T-helper 2 cell treated with Interferon-gamma antibody and Interleukin-4, amounts not matched to agents 5 μg/mL and 100 μg/mL, for 36 hours (primary cell): ENCODE results near the gene FILIP1.
"Not testable (repeated sequence)": the region's sequence is repeated elsewhere in the genome, so short reads cannot be mapped to it uniquely, and the experiment has no call there.

Experiments
- DNase-seq: peaks from one replicate; pipeline ENCODE4 v3.0.0; 2021; ENCODE audit warnings: low spot score
- H3K27ac Mint-ChIP-seq: one replicate; pipeline ENCODE4 v1.8.0; 2021; ENCODE audit warnings: mild to moderate bottlenecking, mixed read lengths
- H3K27me3 Mint-ChIP-seq: one replicate; pipeline ENCODE4 v1.8.0; 2021; ENCODE audit warnings: low read depth, mixed read lengths
- H3K36me3 Mint-ChIP-seq: one replicate; pipeline ENCODE4 v1.8.0; 2021; ENCODE audit warnings: low read depth, mixed read lengths
- H3K4me1 Mint-ChIP-seq: one replicate; pipeline ENCODE4 v1.8.0; 2021; ENCODE audit warnings: low read depth, mixed read lengths
- H3K4me3 Mint-ChIP-seq: one replicate; pipeline ENCODE4 v1.8.0; 2022; ENCODE audit warnings: mild to moderate bottlenecking, moderate library complexity, mixed read lengths
- H3K9me3 Mint-ChIP-seq: one replicate; pipeline ENCODE4 v1.8.0; 2021; ENCODE audit warnings: mixed read lengths

Gene FILIP1

DNA sequence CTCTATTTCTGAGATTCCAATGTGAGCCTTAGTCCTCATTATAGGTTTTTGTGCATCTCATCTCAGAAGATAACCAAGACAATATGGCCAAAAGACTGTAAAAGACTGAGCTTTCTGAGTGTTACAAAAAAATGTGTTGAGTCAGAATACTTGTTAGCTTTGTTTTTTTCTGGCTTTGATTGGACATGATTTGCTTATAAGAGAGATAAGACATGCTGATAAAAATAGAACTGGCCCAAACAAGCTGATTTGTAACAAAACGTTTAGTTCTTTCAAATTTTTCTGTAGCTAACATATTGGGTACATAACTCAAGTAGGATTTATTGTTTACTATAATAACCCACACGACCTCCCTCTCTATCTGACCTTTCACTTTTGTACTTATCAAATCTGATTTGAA is 32.9 kb downstream of the FILIP1 start:
- Mint-ChIP-seq H3K27me3 (peaks cover 8% of the 10 kb centered on the region), H3K4me3 (no peak overlapping the region), H3K27ac (no peak overlapping the region), H3K9me3 (no peaks in the 10 kb centered on the region), H3K4me1 (no peaks in the 10 kb centered on the region), H3K36me3 (no peaks in the 10 kb centered on the region)
- DNase-seq = no peak

DNA sequence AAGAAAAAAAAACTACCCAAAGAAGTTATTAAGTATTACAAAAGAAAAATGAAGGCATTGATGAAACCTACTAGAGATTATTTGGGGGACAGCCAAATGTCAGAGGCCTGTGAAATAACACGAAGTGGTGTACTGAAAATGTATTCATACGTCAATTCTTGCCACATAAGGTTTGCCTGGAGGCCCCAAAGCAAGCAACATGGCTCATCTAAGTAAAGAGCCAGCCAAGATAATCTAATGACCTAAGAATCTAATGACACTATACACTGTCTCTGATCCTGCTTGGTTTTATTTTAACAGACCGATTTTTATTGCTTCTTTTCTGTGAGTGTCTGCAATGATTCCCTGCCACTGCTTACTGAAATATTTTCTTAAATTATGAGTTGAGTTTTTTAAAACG is 34.7 kb downstream of the FILIP1 start:
- no peak overlapping the region for H3K27ac Mint-ChIP-seq
- no peak overlapping the region for H3K4me3 Mint-ChIP-seq
- H3K4me1 Mint-ChIP-seq = no peaks in the 10 kb centered on the region
- peaks cover 4% of the 10 kb centered on the region for H3K27me3 Mint-ChIP-seq
- no peak for DNase-seq
- no peaks in the 10 kb centered on the region for H3K36me3 Mint-ChIP-seq
- H3K9me3 Mint-ChIP-seq = no peaks in the 10 kb centered on the region

- Mint-ChIP-seq H3K4me3 (no peak overlapping the region), H3K4me1 (no peaks in the 10 kb centered on the region), H3K36me3 (no peaks in the 10 kb centered on the region), H3K9me3 (no peaks in the 10 kb centered on the region), H3K27me3 (peaks cover 2% of the 10 kb centered on the region), H3K27ac (no peak overlapping the region)
- DNase-seq = no peak
These were observed 42.7 kb downstream of the FILIP1 start for GRCh38 chr6:75450903-75451302.

DNA sequence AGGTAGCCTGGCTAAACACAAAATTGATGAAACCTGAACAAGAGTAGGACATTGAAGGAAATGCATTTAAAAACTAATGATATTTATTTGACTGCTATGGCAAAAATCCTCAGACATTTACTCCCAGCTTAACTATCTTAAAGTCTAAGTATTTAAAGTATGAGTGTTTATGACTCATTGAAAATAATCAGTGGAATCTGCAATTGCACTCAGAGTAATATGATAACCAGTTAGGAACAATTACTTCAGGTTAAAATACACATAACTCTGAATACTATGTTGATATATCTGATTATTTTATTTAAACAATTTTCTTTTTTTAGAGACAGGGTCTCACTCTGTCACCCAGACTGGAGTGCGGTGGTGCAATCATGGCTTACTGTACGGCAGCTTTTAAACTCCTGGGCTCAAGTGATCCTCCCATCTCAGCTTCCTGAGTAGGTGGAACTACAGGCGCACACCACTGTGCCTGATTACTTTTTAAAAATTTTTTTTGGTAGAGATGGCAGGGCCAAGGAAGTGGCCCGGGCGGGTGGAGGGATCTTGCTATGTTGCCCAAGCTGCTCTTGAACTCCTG is 43.9 kb downstream of the FILIP1 start:
- H3K27me3 Mint-ChIP-seq = peaks cover 2% of the 10 kb centered on the region
- no peak overlapping the region for H3K27ac Mint-ChIP-seq
- H3K9me3 Mint-ChIP-seq = no peaks in the 10 kb centered on the region
- H3K4me1 Mint-ChIP-seq = no peaks in the 10 kb centered on the region
- H3K36me3 Mint-ChIP-seq = no peaks in the 10 kb centered on the region
- H3K4me3 Mint-ChIP-seq = no peak overlapping the region
- DNase-seq = no peak

GRCh38 chr6:75446241-75446880 is 47.2 kb downstream of the FILIP1 start:
- no peak overlapping the region for H3K4me3 Mint-ChIP-seq
- H3K27ac Mint-ChIP-seq = no peak overlapping the region
- H3K4me1 Mint-ChIP-seq = no peaks in the 10 kb centered on the region
- DNase-seq = no peak
- no peaks in the 10 kb centered on the region for H3K36me3 Mint-ChIP-seq
- H3K27me3 Mint-ChIP-seq = peaks cover 2% of the 10 kb centered on the region
- no peaks in the 10 kb centered on the region for H3K9me3 Mint-ChIP-seq

DNA sequence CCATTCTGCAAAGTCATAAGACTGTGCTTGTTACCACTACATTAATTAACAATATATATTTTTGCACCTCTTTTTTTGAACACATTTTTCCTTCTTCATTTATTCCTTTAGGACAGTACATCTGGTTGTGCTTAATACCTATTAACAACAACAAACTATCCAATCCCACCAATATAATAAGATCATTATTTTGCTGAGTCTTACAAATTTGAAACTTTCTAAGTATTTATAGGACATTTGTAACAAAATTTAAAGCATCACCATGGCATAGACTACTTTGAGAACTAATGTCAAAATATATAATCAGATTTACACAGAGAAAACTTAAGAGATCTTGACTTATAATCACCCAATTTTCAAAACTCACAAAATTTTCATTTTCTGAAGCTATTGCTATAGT is 47.9 kb downstream of the FILIP1 start:
- H3K4me1 Mint-ChIP-seq = no peaks in the 10 kb centered on the region
- H3K9me3 Mint-ChIP-seq = no peaks in the 10 kb centered on the region
- no peak overlapping the region for H3K27ac Mint-ChIP-seq
- DNase-seq = no peak
- H3K27me3 Mint-ChIP-seq = peaks cover 2% of the 10 kb centered on the region
- H3K4me3 Mint-ChIP-seq = no peak overlapping the region
- H3K36me3 Mint-ChIP-seq = no peaks in the 10 kb centered on the region

DNA sequence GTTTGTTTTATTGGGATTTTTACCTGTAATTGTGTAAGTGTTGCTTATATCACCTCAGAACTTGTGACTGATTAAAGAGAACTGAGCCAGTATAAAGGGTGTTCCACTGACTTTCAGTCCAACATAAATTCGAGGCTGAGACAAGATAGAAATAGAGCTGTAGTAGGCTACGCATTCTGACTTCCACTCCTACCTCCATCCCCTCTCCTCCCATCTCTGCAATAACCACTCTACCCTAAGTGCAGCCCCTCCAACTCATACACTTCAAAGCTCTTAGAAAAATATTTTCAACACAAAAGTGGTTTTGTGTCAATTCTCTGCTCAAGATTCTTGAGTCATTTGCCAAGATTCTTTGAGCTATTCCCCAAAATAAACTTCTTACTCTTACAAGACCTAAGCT is 48.7 kb downstream of the FILIP1 start:
- Mint-ChIP-seq H3K36me3 (no peaks in the 10 kb centered on the region), H3K27ac (no peak overlapping the region), H3K9me3 (no peaks in the 10 kb centered on the region), H3K4me1 (no peaks in the 10 kb centered on the region), H3K4me3 (no peak overlapping the region), H3K27me3 (peaks cover 2% of the 10 kb centered on the region)
- no peak for DNase-seq

GRCh38 chr6:75441883-75442282 is 51.7 kb downstream of the FILIP1 start:
- not testable (repeated sequence) for H3K27ac Mint-ChIP-seq, H3K27me3 Mint-ChIP-seq, DNase-seq, H3K4me3 Mint-ChIP-seq, H3K36me3 Mint-ChIP-seq, H3K4me1 Mint-ChIP-seq, H3K9me3 Mint-ChIP-seq

- not testable (repeated sequence) for H3K4me1 Mint-ChIP-seq, H3K4me3 Mint-ChIP-seq, DNase-seq, H3K9me3 Mint-ChIP-seq, H3K27me3 Mint-ChIP-seq, H3K27ac Mint-ChIP-seq, H3K36me3 Mint-ChIP-seq
These were observed 52.1 kb downstream of the FILIP1 start for GRCh38 chr6:75441479-75441878.

DNA sequence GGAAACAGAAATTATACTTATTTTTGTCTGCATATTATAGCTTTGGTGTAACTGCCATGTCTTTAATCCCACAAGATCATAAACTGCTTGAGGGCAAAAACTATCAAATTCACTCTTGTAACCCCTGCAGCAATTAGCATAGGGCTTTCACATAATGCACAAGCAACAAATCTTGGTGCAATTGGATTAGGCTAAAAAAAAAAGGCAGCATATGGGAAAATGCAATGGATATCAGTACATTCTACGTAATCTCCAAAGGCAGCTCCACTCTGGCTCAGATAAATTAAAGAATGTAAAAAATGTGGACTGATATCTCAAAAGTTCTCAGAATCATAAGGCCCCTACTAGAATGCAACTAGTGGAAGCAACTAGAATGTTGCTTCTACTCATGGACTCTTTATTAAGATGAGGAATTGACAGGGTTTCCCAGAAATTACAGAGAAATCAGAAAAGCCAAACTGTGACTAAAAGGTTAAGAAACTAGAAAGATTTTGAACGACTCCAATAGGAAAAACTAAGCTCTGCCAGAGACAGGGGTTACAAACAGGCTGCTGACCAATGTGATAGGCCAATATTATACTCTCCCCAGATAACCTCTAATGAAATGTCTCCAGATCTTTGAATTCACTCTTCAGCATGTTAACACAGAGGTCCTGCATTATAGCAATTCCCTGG is 55.0 kb downstream of the FILIP1 start:
- Mint-ChIP-seq H3K27ac (no peak overlapping the region), H3K4me1 (no peaks in the 10 kb centered on the region), H3K27me3 (peaks cover 3% of the 10 kb centered on the region), H3K36me3 (no peaks in the 10 kb centered on the region), H3K4me3 (no peak overlapping the region), H3K9me3 (no peaks in the 10 kb centered on the region)
- DNase-seq = no peak

GRCh38 chr6:75438013-75438431 is 55.6 kb downstream of the FILIP1 start:
- H3K9me3 Mint-ChIP-seq = no peaks in the 10 kb centered on the region
- no peaks in the 10 kb centered on the region for H3K36me3 Mint-ChIP-seq
- no peak for DNase-seq
- peaks cover 3% of the 10 kb centered on the region for H3K27me3 Mint-ChIP-seq
- H3K27ac Mint-ChIP-seq = no peak overlapping the region
- H3K4me3 Mint-ChIP-seq = no peak overlapping the region
- H3K4me1 Mint-ChIP-seq = no peaks in the 10 kb centered on the region

DNA sequence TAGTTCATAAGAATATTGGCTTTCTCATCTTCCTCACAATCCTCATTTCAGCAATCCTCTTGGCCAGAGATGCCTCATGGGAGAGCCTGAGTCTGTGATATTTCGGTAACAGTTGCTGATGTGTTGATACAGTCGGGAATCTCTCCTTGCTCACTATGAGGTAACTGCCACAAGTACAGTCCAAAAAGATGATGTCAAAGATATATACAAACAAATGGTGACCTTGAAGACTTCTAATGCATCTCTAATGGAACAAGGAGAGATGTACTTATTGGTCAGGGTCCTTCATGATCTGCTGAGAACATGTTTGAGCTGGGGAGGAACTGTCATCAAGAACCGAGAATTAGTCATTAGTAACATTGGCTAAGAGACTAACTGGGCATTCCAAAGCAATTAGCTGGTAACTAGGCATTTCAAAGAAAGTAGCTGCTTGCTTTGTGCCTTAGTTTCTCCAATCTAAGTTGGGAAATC is 56.1 kb downstream of the FILIP1 start:
- Mint-ChIP-seq H3K4me3 (no peak overlapping the region), H3K4me1 (no peaks in the 10 kb centered on the region), H3K27ac (no peak overlapping the region), H3K36me3 (no peaks in the 10 kb centered on the region), H3K27me3 (peaks cover 3% of the 10 kb centered on the region), H3K9me3 (no peaks in the 10 kb centered on the region)
- DNase-seq = no peak

DNA sequence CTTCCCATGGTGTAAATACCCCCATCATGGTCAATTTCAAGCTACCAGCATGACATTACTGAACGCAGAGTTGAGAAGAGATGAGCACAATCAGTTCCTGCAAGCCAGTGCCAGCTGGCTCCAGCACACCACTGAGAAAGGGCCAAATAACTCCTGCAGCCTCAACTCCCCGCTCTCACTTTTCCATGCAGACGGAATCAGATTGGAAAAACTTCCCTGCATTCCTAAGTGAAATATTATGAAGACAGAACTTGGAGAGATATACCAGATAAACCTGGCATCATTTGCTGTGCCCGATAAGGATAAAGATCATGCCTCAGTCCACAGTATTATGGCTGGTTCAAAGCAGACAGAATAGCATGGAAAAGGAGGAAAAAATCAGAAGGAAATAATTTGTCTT is 56.7 kb downstream of the FILIP1 start:
- Mint-ChIP-seq H3K27ac (no peak overlapping the region), H3K9me3 (no peaks in the 10 kb centered on the region), H3K36me3 (no peaks in the 10 kb centered on the region), H3K4me3 (no peak overlapping the region), H3K4me1 (no peaks in the 10 kb centered on the region), H3K27me3 (peaks cover 3% of the 10 kb centered on the region)
- DNase-seq = no peak

DNA sequence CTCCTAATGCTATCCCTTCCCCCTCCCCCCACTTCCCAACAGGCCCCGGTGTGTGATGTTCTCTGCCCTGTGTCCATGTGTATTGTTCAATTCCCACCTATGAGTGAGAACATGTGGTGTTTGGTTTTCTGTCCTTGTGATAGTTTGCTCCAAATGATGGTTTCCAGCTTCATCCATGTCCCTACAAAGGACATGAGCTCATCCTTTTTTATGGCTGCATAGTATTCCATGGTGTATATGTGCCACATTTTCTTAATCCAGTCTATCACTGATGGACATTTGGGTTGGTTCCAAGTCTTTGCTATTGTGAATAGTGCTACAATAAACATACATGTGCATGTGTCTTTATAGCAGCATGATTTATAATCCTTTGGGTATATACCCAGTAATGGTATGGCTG is 60.8 kb downstream of the FILIP1 start:
- DNase-seq, H3K27me3 Mint-ChIP-seq, H3K4me1 Mint-ChIP-seq, H3K36me3 Mint-ChIP-seq, H3K4me3 Mint-ChIP-seq, H3K27ac Mint-ChIP-seq, H3K9me3 Mint-ChIP-seq: not testable (repeated sequence)
